ENCODE measurements around the gene KRT12.

DNA sequence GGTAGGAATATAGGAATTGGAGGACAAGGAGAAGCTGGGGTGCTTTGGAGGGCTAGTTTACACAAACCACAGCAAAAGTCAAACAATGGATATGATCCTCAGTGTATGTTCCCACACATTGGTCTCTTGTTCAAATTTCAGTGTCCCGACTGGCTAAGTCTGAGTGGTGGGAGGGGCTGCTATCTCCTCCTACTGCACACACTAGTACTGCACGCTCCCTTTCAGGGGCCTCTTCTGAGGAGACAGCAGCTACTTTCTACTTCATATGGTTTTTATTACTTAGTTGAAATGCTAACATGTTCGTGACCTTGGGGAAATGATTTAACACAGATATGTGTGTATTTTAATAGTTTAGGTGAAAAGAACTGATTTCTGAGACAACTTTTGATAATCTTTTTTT lies 25.8 kb downstream of the KRT12 start:
- TF ChIP-seq CTCF (IDR thresholded peaks at IDR 0.05) (no peak), POLR2A (IDR thresholded peaks at IDR 0.05) (no peak)

Measured in lower leg skin (tissue), 3 donors.